ENCODE measurements around the gene MS4A14.
"Not testable (repeated sequence)": the region's sequence is repeated elsewhere in the genome, so short reads cannot be mapped to it uniquely, and the experiment has no call there.

The MS4A14 gene

GRCh38 chr11:60390419-60390818 is 5.8 kb upstream of the MS4A14 start:
- no peak for DNase-seq (ENCODE audit: low read depth)

- DNase-seq (ENCODE audit: low read depth), result no peak
Observed at GRCh38 chr11:60392361-60392760, 3.9 kb upstream of the MS4A14 start.

DNA sequence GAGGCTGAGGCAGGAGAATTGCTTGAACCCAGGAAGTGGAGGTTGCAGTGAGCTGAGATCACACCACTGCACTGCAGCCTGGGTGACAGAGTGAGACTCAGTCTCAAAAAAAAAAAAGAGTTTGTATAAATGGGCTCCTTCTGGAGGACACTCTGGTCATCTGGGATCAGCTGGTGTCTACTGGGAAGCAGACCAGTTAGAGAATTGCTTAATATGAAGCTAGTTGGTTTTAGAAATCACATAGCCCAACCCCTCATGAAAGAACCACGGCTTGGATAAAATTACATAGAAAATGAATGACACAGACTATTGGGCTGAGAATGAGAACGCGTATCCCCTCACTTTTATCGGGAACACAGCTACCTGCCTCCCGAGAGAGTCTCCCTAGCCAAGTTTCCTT is 3.2 kb upstream of the MS4A14 start:
- DNase-seq (ENCODE audit: low read depth), result no peak

DNA sequence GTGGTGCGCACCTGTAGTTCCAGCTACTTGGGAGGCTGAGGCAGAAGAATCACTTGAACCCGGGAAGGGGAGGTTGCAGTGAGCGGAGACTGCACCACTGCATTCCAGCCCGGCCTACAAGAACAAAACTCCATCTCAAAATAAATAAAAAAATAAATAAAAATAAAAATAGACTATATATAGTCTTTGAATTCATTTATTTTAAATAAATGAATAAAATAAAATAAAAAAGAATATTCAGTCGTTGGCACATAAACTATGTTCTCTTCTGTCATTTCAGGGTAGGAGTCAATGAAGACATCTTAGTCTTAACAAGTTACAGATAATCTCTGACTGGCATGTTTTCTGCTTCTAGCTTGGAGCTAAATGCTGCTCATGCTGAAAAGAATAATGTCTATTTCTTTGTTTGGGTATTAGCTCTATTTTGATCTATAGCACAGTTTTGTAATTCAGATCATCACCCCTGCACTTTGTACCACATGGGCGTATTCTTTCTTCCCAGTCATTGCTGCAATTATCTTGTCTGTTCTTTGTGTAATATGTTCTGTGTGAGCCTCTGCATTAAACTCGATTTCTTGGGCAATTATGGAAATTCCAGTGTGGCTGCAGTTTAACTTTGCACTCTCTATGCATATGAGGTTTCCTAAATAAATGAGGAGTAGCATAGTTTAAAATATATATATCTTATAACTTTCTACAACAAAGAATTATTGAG is 1.4 kb upstream of the MS4A14 start:
- no peak for DNase-seq (ENCODE audit: low read depth)

DNA sequence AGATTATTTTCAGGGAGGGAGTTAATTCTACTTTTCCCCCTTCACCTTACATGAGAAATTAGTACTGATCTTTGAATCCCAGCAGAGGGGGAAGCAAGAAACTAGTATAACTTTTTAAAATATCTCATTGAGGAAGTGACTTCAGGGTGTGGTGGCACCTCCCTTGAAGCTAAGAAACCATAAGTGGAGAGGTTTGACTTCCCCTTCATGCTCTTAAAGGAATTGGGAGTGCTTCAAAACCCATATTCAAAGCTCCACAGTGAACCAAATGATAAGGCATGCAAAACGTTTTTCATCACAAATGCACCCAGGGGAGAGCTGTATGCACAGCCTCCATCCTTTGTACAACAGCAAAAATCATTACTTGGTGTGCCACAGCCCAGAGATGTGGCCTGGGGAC is 540 bp downstream of the MS4A14 start:
- DNase-seq (ENCODE audit: low read depth), result no peak

DNA sequence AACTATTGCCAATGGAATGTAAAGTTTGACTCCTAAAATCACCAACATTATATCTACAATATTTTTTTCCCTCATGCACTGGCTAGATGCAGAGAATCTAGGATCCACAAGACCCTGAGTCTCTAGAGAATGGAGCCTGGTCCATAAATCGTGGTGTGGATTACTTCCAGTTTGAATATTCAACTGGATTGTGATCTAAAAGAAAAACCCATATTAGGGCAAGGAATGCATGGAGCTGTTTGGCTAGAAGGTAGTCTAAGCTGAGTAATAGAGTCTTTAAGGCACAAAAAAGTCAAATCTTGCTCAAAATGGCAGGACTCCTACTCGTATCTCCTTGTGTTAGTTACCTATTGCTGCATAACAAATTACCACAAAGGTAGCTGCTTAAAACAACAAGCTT is 23.8 kb downstream of the MS4A14 start:
- no peak for DNase-seq (ENCODE audit: low read depth)

GRCh38 chr11:60422609-60423008 is 26.4 kb downstream of the MS4A14 start:
- DNase-seq (ENCODE audit: low read depth), result no peak

GRCh38 chr11:60428517-60428916 is 32.3 kb downstream of the MS4A14 start:
- no peak for DNase-seq (ENCODE audit: low read depth)

- no peak for DNase-seq (ENCODE audit: low read depth)
Observed at GRCh38 chr11:60429272-60429671, 33.0 kb downstream of the MS4A14 start, which contains the start of gene MS4A5. Gene MS4A5, plus strand, starts transcription at chr11:60429572. Its CDS starts 103 bp downstream, at chr11:60429675.

GRCh38 chr11:60431251-60431650 is 35.0 kb downstream of the MS4A14 start:
- DNase-seq (ENCODE audit: low read depth), result no peak

DNA sequence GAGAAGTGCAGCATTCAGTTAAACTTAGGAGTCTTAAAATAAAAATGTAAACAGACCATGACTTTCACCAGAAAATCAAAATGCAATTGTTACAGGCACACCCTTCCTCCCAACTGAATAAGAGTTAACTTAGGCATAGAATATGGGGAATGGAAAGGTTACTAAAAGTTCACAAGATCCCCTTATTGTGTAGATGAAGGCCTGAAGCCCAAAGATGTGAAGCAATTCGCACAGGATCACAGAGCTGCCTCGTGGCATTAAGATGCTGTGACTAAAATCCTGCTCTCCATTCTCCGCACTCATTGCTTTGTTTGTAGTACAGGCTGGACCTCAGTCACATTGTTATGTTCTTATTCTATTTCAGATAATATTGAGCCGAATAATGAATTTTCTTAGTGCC is 37.1 kb downstream of the MS4A14 start:
- no peak for DNase-seq (ENCODE audit: low read depth)

DNA sequence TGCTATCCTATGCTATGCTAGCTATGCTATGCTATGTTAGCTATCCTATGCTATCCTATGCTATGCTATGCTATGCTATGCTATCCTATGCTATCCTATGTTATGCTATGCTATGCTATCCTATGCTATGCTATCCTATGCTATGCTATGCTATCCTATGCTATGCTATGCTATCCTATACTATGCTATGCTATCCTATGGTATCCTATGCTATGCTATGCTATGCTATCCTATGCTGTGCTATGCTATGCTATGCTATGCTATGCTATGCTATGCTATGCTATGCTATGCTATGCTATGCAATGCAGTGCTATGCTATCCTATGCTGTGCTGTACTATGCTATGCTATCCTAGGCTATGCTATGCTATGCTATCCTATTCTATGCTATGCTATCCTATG is 50.8 kb downstream of the MS4A14 start:
- DNase-seq (ENCODE audit: low read depth), result no peak

- no peak for DNase-seq (ENCODE audit: low read depth)
Observed at GRCh38 chr11:60447846-60448245, 51.6 kb downstream of the MS4A14 start.

- DNase-seq (ENCODE audit: low read depth), result not testable (repeated sequence)
Observed at GRCh38 chr11:60451185-60451584, 54.9 kb downstream of the MS4A14 start.

DNA sequence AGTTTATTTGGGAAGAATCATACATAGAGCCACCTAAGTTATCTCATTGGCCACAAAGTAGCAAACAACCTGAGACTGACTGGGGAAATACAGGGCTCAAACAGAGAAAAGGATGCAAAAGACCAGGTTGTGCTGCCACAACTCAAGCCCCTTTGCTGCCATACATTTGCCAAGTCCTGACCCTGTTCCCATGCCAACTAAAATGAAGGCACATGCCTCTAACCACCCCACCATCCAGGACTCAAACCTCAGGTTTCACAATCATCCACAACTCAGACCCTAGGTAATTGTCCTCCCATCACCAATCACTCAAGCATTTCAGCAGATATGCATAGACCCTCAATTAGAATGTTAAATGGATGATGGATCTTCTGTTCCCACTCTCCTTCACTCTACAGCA is 58.0 kb downstream of the MS4A14 start:
- no peak for DNase-seq (ENCODE audit: low read depth)

- no peak for DNase-seq (ENCODE audit: low read depth)
Observed at GRCh38 chr11:60455531-60456042, 59.3 kb downstream of the MS4A14 start, which contains the start of gene MS4A1. Gene MS4A1, plus strand, starts transcription at chr11:60455847. Its CDS starts 6,528 bp downstream, at chr11:60462375.

DNA sequence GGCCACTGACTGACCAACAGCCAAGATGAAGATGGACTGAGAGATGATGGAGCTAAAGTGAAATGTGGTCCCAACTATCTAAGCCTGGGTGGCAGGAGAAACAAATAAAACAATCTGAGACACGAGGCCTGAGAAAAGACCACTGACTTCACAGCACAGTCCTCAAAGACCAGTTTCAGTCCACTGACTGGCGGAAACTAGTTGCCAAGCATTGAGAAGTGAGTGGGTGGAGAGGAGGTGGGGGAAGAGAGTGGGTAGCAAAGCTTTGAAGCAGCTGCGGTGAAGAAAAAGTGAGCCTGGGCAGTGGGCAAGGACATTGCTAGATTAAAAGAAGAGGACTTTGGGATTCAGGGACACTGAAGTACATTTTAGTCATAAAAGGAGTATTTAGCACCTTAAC is 61.3 kb downstream of the MS4A14 start:
- no peak for DNase-seq (ENCODE audit: low read depth)

- DNase-seq (ENCODE audit: low read depth), result no peak
Observed at GRCh38 chr11:60459345-60459744, 63.1 kb downstream of the MS4A14 start.
